Naive thymus-derived CD8-positive, alpha-beta T cell (primary cell): ENCODE measurements around the gene TEX35. TPM values are rescaled to one million over a fixed set of nuclear protein-coding genes. Genes with fewer than 3 reads are reported as not detected.

Source experiments
- ATAC-seq, 2 donors: fragments of 150-1000 bp; cut with Tn5 transposase in 1 of 2; sonication (Bioruptor Pico), chemical (Tn5 transposase) in 1 of 2; 1 replicate in 1 of 2; 2 replicates in 1 of 2; pipeline ENCODE4 v1.10.0; 2021; ENCODE audit warnings: mild to moderate bottlenecking in 2 of 2, moderate library complexity in 2 of 2
- POLR2A ChIA-PET: fragments of 350-600 bp; sonication (Branson Sonifier 250); formaldehyde crosslinking; loops from one replicate; lab custom pipeline; 2021; ENCODE audit warnings: antibody characterized with exemption; lab: Charles Lee
- DNase-seq, 10 donors: peaks; one replicate each; pipeline versions ENCODE4 v3.0.0 to v3.0.0-alpha.2; 2020 to 2022
- H3K27ac Mint-ChIP-seq, 10 donors: one replicate each; pipeline ENCODE4 v1.8.0; 2020 to 2022; ENCODE audit warnings: mild to moderate bottlenecking in 10 of 10, mixed read lengths in 10 of 10, moderate library complexity in 4 of 10, inconsistent platforms in 1 of 10
- H3K27me3 Mint-ChIP-seq, 5 donors: one replicate each; pipeline ENCODE4 v1.8.0; 2021 to 2022; ENCODE audit warnings: mixed read lengths in 5 of 5
- H3K36me3 Mint-ChIP-seq, 3 donors: one replicate each; pipeline ENCODE4 v1.8.0; 2020 to 2022; ENCODE audit warnings: mixed read lengths in 3 of 3, mild to moderate bottlenecking in 2 of 3, inconsistent platforms in 1 of 3
- H3K4me1 Mint-ChIP-seq, 4 donors: one replicate each; pipeline ENCODE4 v1.8.0; 2021 to 2022; ENCODE audit warnings: mixed read lengths in 4 of 4
- H3K4me3 Mint-ChIP-seq, 10 donors: one replicate each; pipeline ENCODE4 v1.8.0; 2020 to 2022; ENCODE audit warnings: mild to moderate bottlenecking in 10 of 10, mixed read lengths in 10 of 10, moderate library complexity in 6 of 10, inconsistent platforms in 1 of 10
- H3K9me3 Mint-ChIP-seq, 9 donors: one replicate each; pipeline ENCODE4 v1.8.0; 2020 to 2022; ENCODE audit warnings: mixed read lengths in 9 of 9, mild to moderate bottlenecking in 3 of 9, inconsistent platforms in 1 of 9, moderate library complexity in 1 of 9
- polyA plus RNA-seq, 3 donors: library from polyadenylated mRNA; unstranded; fragments of 300-500 nt; fragmentation: Illumina TruSeq; gene quantifications; one replicate each; pipeline ENCODE4 v1.2.3, GENCODE V29; 2021
- total RNA-seq, 8 experiments: library from RNA in 2 of 8; stranded (reverse) in 2 of 8; gene quantifications; one replicate each; pipeline ENCODE4 v1.2.3 and lab custom pipeline; 2021 to 2026

Gene TEX35
- not detected for total RNA-seq
- polyA plus RNA-seq, result not detected
- 0 reads per million in 6 experiments for total RNA-seq (lab: John Stamatoyannopoulos, UW)

DNA sequence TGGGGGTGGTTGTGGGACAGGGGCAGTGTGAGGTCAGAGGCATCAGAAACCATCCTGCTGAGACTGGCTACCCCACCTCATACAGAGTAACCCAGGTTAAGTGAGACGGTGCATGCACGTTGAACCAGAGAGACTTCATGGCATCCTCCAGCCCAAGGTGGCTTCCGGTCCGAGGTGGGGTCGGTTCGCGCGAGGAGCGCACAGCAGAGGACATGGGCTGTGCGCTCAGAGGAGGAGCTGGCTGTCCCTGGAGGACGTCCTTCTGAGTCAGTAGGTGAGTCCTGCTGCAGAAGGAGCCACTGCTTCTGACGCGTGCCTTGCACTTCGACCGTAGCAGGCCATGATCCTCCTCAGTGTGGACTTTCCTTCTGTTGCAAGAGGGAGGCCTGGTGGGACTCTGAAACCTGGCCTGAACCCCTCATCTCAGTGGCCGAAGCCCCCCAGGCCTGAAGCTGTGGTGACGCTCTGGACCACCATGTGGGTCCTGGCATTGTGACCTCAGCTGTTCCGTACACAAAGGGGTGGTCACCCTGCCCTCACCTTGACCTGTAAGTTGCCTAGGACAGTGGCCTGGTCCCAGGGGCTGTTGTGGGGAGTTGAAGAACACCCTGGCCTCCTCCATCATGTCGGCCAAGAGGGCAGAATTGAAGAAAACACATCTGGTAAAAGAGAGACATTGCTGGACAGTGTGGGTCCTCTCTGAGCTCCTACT is at the start of gene TEX35:
TEX35 (plus strand) TSS at position 544 of the 712 bp plus-strand sequence; CDS start at position 624, 80 bp downstream.
- H3K27ac Mint-ChIP-seq, result no peak within 1 kb of the TSS
- no peak within 1 kb of the TSS for H3K4me3 Mint-ChIP-seq
- no peak for ATAC-seq
- no peak for DNase-seq
- no peaks in the 10 kb centered on the region for H3K9me3 Mint-ChIP-seq
- no peaks in the 10 kb centered on the region for H3K4me1 Mint-ChIP-seq
- no peaks in the 10 kb centered on the region for H3K36me3 Mint-ChIP-seq
- H3K27me3 Mint-ChIP-seq, result peaks cover 0 to 3% (median 0%) of the 10 kb centered on the region in 5 donors
- POLR2A ChIA-PET, result no interaction called here

DNA sequence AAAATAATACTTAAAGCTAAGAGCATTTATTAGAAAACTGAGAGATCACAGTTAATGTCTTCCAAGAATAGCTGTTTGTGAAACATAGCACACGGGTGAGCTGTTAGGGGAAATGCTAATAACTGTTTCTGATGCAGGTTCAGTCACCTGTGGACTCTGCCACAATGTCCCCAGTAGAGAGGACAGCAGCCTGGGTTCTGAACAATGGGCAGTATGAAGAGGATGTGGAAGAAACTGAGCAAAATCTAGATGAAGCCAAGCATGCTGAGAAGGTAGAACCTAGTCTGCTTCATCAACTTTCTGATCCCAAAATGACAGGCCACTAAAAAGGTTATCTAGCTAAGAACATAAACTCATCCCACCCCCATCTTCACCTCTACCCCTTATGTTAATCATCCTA is 48.8 kb upstream of the TEX35 start:
- ATAC-seq (no peak), DNase-seq (no peak)
- H3K4me3 Mint-ChIP-seq, result no peak overlapping the region
- H3K27me3 Mint-ChIP-seq, result peaks cover 0 to 13% (median 9%) of the 10 kb centered on the region in 5 donors
- no peaks in the 10 kb centered on the region for H3K36me3 Mint-ChIP-seq
- no peak overlapping the region for H3K27ac Mint-ChIP-seq
- H3K9me3 Mint-ChIP-seq, result no peaks in the 10 kb centered on the region
- POLR2A ChIA-PET, result no interaction called here
- H3K4me1 Mint-ChIP-seq, result no peaks in the 10 kb centered on the region

GRCh38 chr1:178464566-178464965 is 48.3 kb upstream of the TEX35 start:
- ATAC-seq (no peak), DNase-seq (no peak)
- POLR2A ChIA-PET, result interaction anchor here (0.6 kb wide), 1 partner anchor 133 kb away, joined by 4 read pairs; no protein-coding TSS in a partner anchor
- peaks cover 0 to 13% (median 9%) of the 10 kb centered on the region in 5 donors for H3K27me3 Mint-ChIP-seq
- H3K4me3 Mint-ChIP-seq, result no peak overlapping the region
- H3K36me3 Mint-ChIP-seq, result no peaks in the 10 kb centered on the region
- H3K4me1 Mint-ChIP-seq, result no peaks in the 10 kb centered on the region
- no peak overlapping the region for H3K27ac Mint-ChIP-seq
- H3K9me3 Mint-ChIP-seq, result no peaks in the 10 kb centered on the region

- H3K36me3 Mint-ChIP-seq, result no peaks in the 10 kb centered on the region
- H3K4me1 Mint-ChIP-seq, result no peaks in the 10 kb centered on the region
- ATAC-seq (no peak), DNase-seq (no peak)
- peaks cover 0 to 13% (median 9%) of the 10 kb centered on the region in 5 donors for H3K27me3 Mint-ChIP-seq
- no peak overlapping the region for H3K27ac Mint-ChIP-seq
- no peak overlapping the region for H3K4me3 Mint-ChIP-seq
- no peaks in the 10 kb centered on the region for H3K9me3 Mint-ChIP-seq
- POLR2A ChIA-PET, result interaction anchor here (0.6 kb wide), 1 partner anchor 133 kb away, joined by 4 read pairs; no protein-coding TSS in a partner anchor
These were observed 47.9 kb upstream of the TEX35 start for GRCh38 chr1:178465011-178465410.

GRCh38 chr1:178467837-178468236 is 45.1 kb upstream of the TEX35 start:
- POLR2A ChIA-PET, result no interaction called here
- H3K4me1 Mint-ChIP-seq, result no peaks in the 10 kb centered on the region
- no peaks in the 10 kb centered on the region for H3K36me3 Mint-ChIP-seq
- peaks cover 10 to 19% (median 11%) of the 10 kb centered on the region in 5 donors for H3K27me3 Mint-ChIP-seq
- no peak for ATAC-seq
- H3K4me3 Mint-ChIP-seq, result no peak overlapping the region
- no peak for DNase-seq
- H3K27ac Mint-ChIP-seq, result no peak overlapping the region
- H3K9me3 Mint-ChIP-seq, result no peaks in the 10 kb centered on the region

DNA sequence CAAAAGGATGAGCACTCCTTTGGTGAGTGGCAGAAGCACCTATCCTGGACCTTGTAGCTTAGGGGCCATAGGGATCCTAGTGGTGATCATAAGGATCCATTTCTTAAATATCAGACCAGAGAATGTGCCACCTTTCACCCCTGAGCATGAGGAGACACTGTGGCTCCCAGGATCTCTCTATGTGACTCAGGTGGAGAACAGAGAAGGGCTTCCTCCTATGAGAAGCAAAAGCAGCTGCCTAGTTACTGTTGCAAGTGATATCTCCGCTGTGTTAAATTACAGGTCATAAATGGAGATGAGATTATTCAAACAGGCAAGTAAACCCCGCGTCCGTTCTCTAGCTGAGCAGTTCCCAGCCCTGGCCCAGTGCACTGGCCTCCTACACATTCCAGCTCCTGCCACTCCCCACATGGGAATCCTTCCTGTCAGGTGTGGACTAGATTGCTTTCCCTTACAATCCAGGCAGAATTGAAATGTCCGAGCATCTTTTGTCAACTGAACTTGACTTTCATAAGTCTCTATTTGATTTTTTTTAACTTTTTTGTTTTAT is 42.4 kb upstream of the TEX35 start:
- Mint-ChIP-seq H3K27me3 (peaks cover 8 to 26% (median 13%) of the 10 kb centered on the region in 5 donors), H3K27ac (no peak overlapping the region), H3K4me1 (no peaks in the 10 kb centered on the region), H3K9me3 (no peaks in the 10 kb centered on the region), H3K36me3 (no peaks in the 10 kb centered on the region), H3K4me3 (no peak overlapping the region)
- ATAC-seq (no peak), DNase-seq (no peak)
- POLR2A ChIA-PET, result no interaction called here

GRCh38 chr1:178472531-178472930 is 40.4 kb upstream of the TEX35 start:
- Mint-ChIP-seq H3K27ac (no peak overlapping the region), H3K4me3 (no peak overlapping the region)
- POLR2A ChIA-PET, result no interaction called here

GRCh38 chr1:178477373-178477772 is 35.5 kb upstream of the TEX35 start:
- no peak for ATAC-seq
- no peaks in the 10 kb centered on the region for H3K4me1 Mint-ChIP-seq

More at GRCh38 chr1:178472531-178472930, 40.4 kb upstream of the TEX35 start:
- Mint-ChIP-seq H3K9me3 (no peaks in the 10 kb centered on the region), H3K27me3 (peaks cover 4 to 37% (median 11%) of the 10 kb centered on the region in 5 donors), H3K36me3 (no peaks in the 10 kb centered on the region), H3K4me1 (no peaks in the 10 kb centered on the region)
- ATAC-seq, result no peak
- no peak for DNase-seq

DNA sequence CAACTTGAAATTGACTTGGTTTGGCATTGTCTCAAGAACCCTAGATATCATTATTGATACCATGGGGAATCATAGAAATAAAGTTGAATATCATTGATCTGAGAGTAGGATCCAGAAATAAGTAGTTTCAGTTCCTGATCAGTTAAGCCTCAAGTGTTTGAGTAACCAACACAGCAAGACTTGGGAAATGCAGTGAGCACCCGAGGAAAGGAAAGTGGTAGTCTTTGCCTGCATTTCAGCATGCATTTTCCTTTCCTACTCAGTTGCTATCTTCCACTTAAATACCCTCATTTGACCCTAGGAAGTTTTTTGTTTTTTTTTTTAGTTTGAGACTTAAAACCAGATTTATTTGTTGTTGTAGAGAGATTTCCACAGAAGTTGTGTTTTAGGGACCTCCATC is 35.1 kb upstream of the TEX35 start:
- no peaks in the 10 kb centered on the region for H3K4me1 Mint-ChIP-seq
- DNase-seq (no peak), ATAC-seq (no peak)
- no peak overlapping the region for H3K27ac Mint-ChIP-seq
- no peak overlapping the region for H3K4me3 Mint-ChIP-seq
- H3K27me3 Mint-ChIP-seq, result peaks cover 6 to 38% (median 13%) of the 10 kb centered on the region in 5 donors
- POLR2A ChIA-PET, result no interaction called here
- no peaks in the 10 kb centered on the region for H3K9me3 Mint-ChIP-seq
- H3K36me3 Mint-ChIP-seq, result no peaks in the 10 kb centered on the region

More at GRCh38 chr1:178477373-178477772, 35.5 kb upstream of the TEX35 start:
- Mint-ChIP-seq H3K27ac (no peak overlapping the region), H3K4me3 (no peak overlapping the region), H3K27me3 (peaks cover 8 to 43% (median 13%) of the 10 kb centered on the region in 5 donors), H3K9me3 (no peaks in the 10 kb centered on the region), H3K36me3 (no peaks in the 10 kb centered on the region)
- DNase-seq, result no peak
- POLR2A ChIA-PET, result no interaction called here

DNA sequence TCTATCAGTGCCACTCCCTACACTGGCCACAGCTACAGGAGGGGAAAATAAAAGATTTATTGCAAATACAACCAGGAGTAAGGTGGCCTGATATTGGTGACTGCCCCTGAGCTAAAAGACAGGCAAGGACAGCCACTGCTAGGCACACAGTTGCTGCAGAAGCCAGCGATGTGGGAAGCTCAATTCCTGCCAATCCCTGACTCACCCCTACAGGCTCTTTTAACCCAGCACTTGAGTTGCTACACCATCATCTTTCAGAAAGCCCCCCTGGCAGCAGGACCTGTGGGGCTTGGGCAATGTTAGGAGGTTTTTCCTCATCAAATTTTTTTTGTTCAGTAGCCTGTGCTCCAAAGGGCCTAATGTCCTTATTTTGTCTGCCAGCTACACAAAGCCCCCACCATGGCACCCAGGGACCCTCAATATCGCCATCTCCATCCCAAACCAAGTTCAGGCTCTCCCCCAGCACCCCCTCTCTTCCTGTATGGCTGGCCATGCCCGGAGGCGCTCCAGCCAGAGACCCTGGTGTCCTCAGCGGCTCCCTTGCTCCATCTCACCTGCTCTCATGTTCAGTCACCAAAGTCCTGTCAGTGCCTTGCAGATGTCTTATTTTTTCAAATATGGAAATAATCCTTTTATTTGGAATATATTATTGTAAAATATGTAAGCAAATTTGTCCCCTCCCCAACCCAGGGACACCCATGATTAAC is 29.5 kb upstream of the TEX35 start:
- POLR2A ChIA-PET, result no interaction called here
- Mint-ChIP-seq H3K27me3 (peaks cover 2 to 25% (median 10%) of the 10 kb centered on the region in 5 donors), H3K4me1 (peaks cover 0 to 12% (median 3%) of the 10 kb centered on the region in 4 donors), H3K27ac (no peak overlapping the region), H3K4me3 (no peak overlapping the region), H3K36me3 (no peaks in the 10 kb centered on the region), H3K9me3 (no peaks in the 10 kb centered on the region)
- DNase-seq (no peak), ATAC-seq (no peak)

- no peak overlapping the region for H3K27ac Mint-ChIP-seq
- H3K4me3 Mint-ChIP-seq, result no peak overlapping the region
- no peaks in the 10 kb centered on the region for H3K36me3 Mint-ChIP-seq
- peaks cover 0 to 12% (median 3%) of the 10 kb centered on the region in 4 donors for H3K4me1 Mint-ChIP-seq
- ATAC-seq (no peak), DNase-seq (no peak)
- no peaks in the 10 kb centered on the region for H3K9me3 Mint-ChIP-seq
- POLR2A ChIA-PET, result no interaction called here
- H3K27me3 Mint-ChIP-seq, result peaks cover 5 to 28% (median 14%) of the 10 kb centered on the region in 5 donors
These were observed 28.1 kb upstream of the TEX35 start for GRCh38 chr1:178484698-178485225.

DNA sequence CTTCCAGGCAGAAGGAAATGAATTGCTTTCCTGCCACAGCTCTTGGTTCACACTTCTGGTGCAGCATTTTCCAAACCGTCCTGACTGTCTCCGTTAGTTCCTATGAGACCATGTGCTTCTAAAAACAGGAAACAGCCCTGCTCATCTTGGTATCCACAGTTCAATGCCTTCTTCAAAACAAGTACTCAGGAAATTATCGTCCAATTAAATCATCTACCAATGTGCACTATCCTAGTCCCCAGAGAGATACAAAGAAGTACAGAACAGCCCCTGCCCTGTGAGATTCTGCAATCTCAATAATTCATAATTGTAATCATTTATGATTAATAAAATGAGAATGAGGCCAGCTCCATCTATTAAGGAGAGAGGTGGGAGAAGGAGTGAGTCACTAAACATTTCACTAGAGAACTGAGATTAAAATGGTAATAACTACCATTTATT is 27.3 kb upstream of the TEX35 start:
- DNase-seq (no peak), ATAC-seq (no peak)
- Mint-ChIP-seq H3K36me3 (no peaks in the 10 kb centered on the region), H3K27me3 (peaks cover 5 to 24% (median 14%) of the 10 kb centered on the region in 5 donors), H3K4me3 (peak overlapping the region in 1 of 10 donors; percentile 9), H3K4me1 (peaks cover 0 to 12% (median 3%) of the 10 kb centered on the region in 4 donors), H3K27ac (no peak overlapping the region), H3K9me3 (no peaks in the 10 kb centered on the region)
- POLR2A ChIA-PET, result no interaction called here
